ENCODE measurements around the gene OR5AN1.
"Not testable (repeated sequence)": the region's sequence is repeated elsewhere in the genome, so short reads cannot be mapped to it uniquely, and the experiment has no call there.

The OR5AN1 gene, protein sequence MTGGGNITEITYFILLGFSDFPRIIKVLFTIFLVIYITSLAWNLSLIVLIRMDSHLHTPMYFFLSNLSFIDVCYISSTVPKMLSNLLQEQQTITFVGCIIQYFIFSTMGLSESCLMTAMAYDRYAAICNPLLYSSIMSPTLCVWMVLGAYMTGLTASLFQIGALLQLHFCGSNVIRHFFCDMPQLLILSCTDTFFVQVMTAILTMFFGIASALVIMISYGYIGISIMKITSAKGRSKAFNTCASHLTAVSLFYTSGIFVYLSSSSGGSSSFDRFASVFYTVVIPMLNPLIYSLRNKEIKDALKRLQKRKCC

DNA sequence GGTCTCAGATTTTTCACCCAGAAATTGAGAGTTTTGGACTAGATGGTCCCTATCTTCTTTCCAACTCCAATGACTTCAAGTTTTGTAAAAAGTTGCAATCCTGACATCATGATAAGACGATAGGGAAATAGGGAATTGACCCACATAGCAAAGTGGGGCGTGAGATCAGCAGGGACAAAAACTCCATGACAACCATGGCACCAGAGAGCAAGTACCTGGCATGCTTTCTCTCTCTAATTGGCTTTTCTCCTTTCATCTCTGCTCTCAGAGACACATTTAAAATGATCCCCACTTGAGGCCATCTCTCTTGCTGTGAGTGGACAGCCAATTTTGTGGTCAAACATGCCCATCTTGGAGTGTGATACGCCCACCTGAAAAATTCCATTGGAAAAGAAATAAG lies at the start of gene OR5AN1:
Gene OR5AN1, plus strand, starts transcription at position 301 of the 400 bp plus-strand sequence. CDS start 5,564 bp downstream, outside the sequence.
- DNase-seq (ENCODE audit: low spot score), result no peak

DNA sequence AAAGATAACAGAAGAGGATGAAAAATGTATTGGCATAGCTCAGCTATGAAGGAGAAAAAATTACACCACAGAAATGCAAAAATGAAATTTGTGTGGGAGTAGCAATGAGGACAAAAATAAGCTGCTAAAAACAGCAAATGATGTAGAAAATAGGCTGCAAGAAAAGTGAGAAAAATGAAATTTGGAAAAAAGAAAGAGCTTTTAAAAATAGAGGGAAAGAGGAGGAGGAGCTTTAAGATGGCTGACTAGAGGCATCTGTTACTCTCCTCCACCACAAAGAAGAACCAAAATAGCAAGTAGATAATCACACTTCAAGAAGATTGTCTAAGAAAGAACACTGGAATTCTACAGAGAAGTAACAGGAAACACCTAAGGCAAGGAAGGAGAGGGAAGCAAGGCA lies 23.7 kb upstream of the OR5AN1 start:
- no peak for DNase-seq (ENCODE audit: low spot score)

DNA sequence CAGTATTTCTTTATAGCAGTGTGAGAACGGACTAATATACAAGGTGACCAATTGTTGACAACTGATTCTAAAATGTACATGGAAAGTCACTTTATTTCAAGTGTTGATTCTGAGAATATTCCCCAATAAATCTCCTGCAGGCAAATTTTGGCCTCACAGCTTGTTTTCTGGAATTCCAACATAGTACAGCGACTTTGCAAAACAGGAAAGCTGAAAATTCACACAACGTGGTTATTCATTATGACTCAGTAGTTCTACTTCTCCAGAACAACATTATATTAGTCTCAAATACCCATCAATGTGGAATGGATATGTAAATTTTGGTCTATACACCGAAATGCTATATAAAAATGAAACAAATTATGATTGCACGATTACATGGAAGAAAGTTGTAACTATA lies 22.5 kb upstream of the OR5AN1 start:
- no peak for DNase-seq (ENCODE audit: low spot score)

DNA sequence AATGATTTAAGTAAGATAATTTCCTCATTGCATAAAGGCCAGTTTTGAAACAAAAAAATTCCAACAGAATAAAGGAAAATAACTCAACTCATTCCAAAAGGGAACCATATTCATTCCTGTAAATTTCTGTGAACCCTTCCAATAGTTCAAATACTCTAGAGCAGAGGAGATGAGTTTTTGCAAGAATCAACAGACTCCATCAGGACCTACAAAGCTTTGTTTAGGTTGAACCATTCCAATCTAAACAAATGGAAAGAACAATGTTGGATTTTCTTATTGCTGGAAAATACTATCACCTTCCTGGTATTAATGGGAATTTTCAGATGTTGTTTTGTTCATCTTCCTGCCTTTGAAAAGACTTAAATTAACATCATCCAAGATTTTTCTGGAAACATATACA lies 21.8 kb upstream of the OR5AN1 start:
- DNase-seq (ENCODE audit: low spot score), result no peak

DNA sequence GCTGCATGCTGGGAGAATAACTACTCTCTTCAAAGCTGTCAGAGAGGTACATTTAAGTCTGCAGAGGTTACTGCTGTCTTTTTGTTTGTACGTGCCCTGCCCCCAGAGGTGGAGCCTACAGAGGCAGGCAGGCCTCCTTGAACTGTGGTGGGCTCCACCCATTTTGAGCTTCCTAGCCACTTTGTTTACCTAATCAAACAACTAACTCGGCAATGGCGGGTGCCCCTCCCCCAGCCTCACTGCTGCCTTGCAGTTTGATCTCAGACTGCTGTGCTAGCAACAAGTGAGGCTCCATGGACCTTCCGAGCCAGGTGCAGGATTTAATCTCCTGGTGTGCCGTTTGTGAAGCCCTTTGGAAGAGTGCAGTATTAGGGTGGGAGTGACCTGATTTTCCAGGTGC lies 9.0 kb upstream of the OR5AN1 start:
- DNase-seq (ENCODE audit: low spot score), result not testable (repeated sequence)

DNA sequence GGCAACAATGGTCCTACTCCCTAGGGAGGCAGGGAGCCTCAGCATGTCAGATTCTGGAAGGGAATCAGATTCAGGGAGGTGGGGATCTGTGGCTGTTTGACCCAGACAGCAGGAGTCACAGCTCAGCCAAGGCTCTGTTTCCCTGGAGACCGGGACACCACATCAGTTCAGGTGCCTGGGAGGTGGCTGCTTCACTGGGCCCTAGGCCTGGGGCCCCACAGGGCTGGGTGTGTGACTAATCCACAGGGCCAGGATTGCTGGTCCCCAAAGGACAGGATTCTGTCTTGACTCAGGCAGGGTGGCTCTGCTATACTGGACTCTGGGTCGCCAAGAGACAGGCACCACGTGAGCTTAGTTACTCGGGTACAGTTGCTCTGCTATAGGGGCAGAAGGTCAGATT lies 3.5 kb upstream of the OR5AN1 start:
- no peak for DNase-seq (ENCODE audit: low spot score)

DNA sequence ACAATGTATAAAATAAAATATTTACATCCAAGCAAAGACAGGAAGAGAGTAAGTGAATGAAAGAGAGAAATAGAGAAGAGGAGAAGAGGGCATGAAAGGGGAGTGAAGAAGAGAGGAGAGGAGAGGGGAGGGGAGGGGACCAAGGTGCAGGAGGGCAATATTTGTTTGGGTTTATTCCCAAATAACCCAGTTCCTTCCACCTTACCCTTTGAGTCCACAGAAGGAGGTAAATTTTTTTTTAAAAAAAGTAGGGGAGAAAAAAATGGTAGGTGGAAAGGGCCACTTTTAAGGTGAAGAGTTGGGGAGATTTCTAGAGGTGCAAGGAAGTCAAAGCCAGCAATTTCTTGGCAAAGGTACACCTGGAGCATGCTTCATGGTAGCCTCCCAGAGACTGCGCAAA lies 2.1 kb upstream of the OR5AN1 start:
- no peak for DNase-seq (ENCODE audit: low spot score)

DNA sequence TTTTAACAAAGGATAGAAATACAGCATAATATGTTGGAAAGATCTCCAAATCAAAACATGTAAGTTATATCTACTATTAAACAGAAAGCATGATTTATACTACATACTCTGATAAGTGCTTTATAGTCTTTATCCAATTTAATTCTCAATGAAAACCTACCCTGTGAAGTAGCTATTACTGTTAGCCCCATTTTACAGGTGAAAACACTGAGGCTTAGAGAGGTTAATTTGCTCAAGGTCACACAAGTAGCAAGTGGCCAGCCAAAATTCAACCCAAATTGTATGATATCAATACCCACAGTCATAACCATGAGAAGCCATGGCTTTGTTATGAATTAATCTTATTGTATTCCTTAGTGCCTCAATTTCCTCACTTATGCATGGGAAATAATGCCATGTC lies 675 bp upstream of the OR5AN1 start:
- no peak for DNase-seq (ENCODE audit: low spot score)

DNA sequence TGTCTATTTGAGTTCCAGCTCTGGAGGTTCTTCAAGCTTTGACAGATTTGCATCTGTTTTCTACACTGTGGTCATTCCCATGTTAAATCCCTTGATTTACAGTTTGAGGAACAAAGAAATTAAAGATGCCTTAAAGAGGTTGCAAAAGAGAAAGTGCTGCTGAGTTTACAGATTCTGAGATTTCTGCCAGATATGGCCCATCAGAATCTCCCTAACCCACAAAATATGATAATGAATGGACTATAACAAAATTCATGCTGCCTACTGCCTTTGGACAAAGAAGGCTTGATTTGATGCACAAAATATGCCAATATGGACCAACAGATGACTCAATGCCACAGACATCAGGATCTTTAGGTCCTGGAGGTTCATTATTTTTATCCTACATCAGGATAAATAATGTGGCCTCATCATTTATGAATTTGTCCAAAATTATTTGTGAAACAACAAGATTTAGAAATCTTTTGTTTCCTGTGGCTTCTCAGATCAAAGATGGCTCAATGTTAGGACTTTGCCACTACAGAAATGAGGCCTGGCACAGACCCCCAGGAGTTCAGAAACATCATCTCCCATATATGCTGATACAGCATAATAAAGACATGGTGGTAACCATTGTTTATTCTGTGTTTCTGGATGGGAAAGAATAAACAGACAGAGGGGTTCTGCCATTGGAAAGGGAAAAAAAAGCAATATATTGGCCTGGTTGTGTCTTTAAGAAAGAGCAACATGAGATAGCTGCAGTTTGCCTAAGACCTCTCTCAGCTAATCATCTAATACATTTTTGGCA lies 6.7 kb downstream of the OR5AN1 start:
- DNase-seq (ENCODE audit: low spot score), result no peak

DNA sequence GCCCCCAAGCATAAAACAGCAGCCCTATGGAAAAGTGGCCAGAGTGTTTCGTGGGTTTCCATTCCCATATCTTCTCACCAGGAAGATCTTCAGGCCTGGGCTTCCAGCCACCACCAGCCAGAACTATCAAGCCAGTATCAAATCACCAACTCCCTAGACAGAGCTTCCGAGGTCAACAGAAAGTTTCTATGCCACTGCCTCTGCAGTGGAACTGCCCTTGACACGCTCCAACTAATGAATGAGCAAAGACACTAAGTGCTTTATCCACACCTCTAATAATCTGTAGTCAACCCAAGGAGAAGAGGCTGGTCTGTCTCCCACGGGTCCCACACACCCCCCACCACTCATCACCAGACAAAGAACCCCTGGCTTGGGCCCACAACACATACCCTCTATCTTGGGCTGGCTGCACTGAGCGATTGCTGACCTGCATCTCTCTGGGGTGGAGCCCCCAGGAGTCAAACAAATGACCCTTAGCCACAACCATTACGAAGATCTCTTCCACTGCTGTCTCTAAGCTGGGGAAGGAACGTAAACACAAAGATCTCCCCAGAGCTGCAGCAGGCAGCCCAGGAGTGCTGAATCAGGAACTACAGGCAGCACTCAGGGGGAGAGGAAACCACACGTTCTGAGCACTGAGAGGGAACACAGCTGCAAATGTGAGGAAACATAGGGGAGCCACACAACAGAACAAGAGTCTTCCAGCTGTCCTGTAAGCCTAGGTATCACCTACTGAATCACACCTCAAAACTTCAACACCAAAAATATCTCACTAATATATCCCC lies 9.7 kb downstream of the OR5AN1 start:
- no peak for DNase-seq (ENCODE audit: low spot score)

DNA sequence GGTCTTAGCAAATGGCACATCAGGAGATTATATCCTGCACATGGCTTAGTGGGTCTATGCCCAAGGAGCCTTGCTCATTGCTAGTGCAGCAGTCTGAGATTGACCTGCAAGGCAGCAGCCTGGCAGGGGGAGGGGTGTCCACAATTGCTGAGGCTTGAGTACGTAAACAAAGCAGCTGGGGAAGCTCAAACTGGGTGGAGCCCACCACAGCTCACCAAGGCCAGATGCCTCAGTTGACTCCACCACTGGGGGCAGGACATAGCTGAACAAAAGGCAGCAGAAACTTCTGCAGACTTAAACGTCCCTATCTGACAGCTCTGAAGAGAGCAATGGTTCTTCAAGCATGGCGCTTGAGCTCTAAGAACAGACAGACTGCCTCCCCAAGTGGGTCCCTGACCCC lies 13.6 kb downstream of the OR5AN1 start:
- DNase-seq (ENCODE audit: low spot score), result not testable (repeated sequence)

DNA sequence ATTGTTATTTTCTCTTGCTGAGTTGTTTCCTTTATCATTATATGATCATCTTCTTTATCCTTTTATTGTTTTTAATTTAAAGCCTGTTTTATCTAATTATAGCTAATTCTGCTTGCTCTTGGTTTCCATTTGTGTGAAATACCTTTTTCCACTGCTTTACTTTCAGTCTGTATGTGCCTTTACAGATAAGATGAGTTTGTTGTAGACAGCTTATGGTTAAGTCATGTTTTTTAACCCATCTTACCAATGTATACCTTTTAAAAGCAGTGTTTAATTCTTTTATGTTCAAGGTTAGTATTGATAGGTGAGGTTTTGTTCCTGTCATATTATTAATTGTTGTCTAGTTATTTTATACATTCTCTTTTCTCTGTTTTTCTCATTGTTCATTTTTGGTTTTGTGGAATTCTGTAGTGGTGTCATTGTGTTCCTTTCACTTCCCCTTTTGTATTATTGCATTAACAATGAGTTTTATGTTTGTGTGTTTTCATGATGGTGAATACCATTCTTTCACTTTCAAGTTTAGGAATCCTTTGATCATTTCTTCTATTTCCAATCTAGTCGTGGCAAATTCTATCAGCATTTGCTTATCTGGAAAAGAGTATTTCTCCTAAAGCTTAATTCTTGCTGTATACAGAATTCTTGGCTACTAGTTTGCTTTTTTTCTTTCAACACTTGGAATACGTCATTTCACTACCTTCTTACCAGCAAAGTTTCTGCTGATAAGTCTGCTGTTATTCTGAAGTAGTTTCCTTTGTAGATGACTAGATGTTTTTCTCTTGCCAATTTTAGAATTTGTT lies 21.8 kb downstream of the OR5AN1 start:
- DNase-seq (ENCODE audit: low spot score), result no peak

DNA sequence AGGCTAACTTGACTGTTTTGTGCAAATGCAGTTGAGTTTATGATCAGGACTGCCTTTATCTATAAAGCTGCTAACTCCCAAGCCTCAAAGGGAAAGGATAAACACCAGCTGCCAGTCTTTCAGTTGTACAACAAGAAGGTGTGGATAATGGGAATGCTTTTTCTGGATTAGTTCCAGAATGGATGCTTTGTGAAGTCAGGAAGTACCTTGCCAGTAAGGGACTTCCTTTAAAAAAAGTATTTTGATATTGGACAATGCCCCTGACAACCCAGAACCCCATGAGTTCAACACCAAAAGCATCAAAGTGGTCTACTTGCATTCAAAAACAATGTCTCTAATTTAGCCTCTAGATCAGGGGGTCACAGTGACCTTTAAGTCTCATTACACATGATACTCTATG lies 35.5 kb downstream of the OR5AN1 start:
- DNase-seq (ENCODE audit: low spot score), result no peak

DNA sequence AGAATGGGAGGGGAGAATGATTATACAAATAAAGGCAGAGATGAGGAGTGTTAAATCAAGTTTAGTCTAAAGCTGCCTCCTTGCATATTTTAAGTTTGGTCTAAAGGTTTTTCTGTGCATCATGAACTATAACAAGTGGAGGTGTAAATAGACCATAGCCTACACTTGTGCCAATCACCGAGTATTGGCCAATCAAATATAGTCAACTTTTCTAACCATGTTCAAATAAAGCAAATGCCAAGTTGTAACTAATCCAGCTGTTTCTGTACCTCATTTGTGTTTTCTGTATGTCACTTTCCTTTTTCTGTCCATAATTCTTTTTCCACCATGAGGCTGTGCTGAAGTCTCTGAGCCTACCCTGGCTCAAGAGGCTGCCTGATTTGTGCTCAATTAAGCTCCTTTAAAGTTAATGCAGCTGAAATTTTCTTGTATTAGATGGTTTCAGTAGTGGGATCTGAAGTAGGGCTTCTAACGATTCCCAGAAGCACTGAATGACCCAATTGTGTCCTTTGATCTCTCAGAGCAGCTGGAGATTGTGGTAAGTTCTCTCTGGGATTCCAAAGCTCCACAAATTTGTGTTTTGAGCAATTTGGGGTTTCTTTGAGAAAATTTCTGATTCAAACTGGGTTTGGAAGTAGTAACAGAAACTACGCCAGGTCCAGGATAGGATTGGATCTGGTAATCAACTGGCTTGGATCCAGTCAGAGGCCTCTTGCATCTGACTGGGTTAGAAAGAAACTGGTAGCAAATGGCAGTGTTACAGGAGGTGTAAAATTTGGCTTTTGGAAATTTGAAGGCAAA lies 42.0 kb downstream of the OR5AN1 start:
- DNase-seq (ENCODE audit: low spot score), result no peak

DNA sequence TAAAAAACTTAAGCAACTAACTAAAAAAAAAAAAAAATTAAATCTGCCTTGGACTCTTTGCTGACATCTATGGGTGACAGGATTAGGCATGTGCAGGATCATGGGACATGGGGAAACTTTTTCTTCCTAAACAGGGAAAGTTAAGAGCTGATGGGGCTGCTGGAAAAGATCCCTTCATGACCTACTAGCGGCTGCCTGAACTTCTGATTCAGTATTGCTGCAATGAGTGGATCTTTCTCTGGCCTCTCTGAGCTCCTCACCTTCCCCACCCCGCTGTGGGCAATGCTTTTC lies 42.5 kb downstream of the OR5AN1 start:
- no peak for DNase-seq (ENCODE audit: low spot score)

DNA sequence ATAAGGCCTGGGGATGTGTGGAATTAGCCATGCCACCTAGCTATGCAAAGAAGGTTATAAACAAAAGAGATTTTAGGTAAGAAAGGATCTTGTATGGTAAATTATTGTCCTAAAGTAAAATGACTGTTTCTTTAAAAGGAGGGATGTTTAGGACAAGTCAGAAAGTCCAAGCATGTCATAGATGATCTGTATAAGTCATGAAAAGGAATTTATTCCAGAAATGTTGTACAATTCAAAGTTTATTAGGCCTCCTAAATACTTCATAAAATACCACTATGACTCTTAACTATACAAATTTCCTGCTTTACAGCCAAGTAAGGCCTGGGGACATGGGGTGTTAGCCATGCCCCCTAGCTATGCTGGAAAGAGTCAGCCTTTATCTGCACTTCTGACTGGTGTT lies 44.9 kb downstream of the OR5AN1 start:
- no peak for DNase-seq (ENCODE audit: low spot score)

DNA sequence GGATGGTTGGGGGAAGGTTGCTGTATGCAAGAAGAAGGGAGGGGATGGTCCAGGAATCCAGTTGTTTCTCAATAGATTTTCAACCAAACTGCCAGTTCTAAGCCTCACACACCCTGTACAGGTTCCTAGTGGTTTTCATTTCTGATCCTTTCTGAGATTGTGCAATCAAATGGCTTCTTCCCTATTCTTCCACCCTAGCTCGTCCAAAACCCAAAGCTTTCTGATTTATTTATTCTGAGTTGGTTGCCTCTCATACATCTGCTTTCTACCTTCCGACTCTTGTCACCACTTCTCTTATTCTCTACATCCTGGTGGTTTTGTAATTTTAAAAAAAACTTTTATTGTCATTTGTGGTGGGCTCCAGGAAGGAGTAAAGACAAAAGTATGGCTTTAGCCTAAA lies 55.0 kb downstream of the OR5AN1 start:
- DNase-seq (ENCODE audit: low spot score), result no peak

DNA sequence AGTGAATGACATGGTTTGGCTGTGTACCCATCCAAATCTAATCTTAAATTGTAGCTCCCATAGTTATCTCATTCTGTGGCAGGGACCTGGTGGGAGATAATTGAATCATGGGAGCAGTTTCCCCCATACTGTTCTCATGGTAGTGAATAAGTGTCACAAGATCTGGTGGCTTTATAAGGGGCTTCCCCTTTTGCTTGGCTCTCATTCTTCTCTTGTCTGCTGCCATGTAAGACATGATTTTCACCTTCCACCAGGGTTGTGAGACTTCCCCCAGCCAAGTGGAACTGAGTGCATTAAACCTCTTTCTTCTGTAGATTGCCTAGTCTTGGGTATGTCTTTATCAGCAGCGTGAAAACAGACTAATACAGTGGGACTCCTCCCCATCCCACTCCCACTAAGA lies 56.4 kb downstream of the OR5AN1 start:
- no peak for DNase-seq (ENCODE audit: low spot score)

DNA sequence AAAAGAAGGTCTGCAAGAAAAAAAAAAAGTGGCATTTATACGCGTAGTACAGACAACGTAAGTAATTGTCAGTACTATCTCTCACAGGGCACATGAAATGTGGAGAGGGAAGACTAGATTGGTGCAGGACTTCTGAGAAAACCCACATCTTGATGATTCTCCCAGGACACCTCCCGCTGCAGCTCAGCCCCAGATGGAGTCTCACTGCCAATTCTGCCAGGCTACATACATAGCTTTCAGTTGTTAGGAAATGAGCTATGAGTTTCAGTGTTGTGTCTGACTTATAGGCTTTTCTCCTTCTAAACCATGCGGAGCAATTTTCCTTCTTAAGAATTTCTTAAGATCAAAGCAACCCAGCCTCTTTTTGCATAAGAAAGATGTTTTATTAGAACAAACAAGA lies 57.9 kb downstream of the OR5AN1 start:
- no peak for DNase-seq (ENCODE audit: low spot score)

DNA sequence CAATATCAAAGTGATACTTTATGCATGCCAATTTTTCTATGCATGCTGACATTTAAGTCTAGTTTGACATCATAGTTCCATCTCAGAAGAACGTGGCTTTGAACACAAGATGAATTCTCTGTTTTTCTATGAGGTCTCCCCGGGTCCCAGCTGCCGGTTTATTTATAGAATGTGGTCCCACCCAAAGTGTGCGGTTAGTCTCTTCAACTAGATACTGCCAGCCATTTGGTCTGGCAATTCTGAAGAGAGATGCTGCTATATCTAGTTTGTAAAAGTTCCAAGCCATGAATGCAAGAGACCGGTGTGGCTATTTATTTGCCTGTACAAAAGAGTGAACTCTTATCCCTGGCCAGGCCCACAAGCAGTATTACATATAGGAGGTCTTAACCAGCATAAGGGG lies 58.3 kb downstream of the OR5AN1 start:
- no peak for DNase-seq (ENCODE audit: low spot score)

DNA sequence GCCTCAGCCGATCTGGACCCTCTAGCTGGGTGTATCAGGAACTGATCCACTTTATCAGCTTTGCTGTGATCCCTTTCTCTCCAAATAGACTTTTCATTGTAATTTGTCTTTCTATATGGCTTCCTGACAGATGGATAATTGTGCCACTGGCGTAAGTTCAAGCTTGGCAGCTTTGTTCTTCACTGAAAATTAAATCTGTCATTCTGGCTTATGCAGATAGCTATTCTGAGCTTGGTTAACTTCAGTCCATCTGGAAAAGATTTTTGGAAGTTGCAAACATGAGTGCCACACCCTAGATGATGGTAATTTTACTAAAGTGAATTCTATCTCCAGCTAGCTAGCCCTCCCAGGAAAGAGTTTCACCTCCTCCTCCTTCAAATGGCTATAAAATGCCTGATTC lies 59.5 kb downstream of the OR5AN1 start:
- DNase-seq (ENCODE audit: low spot score), result no peak
